ENCODE results near the gene MPV17.

- TF ChIP-seq CTCF (IDR thresholded peaks at IDR 0.05) (no peak), EZH2 (IDR thresholded peaks at IDR 0.05; ENCODE audit: borderline replicate concordance, insufficient read depth, low read depth, low read length, poor library complexity, severe bottlenecking) (no peak)
Observed at GRCh38 chr2:27305516-27305915, 17.4 kb downstream of the MPV17 start.

Measured in B cell (primary cell).